ENCODE measurements around the gene HPSE2.
A peak's percentile ranks its signal among the peaks of the same experiment; 100 is the strongest.

The HPSE2 gene

DNA sequence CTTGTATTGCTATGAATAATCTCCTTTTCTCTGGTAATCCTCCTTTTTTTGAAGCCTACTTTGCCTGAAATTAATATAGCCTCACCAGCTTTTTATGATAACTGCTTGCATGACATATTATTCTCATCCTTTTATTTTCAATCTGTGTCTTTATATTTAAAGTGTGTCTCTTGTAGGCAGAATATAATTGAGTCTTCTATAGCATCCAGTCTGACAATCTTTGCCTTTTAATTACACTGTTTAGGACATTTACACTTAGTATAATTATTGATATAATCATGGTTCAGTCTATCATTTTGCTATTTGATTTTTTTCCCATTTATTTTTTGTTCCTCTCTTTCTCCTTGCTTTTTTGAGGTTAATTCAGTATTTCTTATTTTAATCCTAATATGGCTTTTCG, 548.0 kb downstream of the HPSE2 start:
- no peak overlapping the region for H3K27ac ChIP-seq
- no peak for TF ChIP-seq ZFX (IDR thresholded peaks at IDR 0.05)
- TF ChIP-seq, protein P1, sequence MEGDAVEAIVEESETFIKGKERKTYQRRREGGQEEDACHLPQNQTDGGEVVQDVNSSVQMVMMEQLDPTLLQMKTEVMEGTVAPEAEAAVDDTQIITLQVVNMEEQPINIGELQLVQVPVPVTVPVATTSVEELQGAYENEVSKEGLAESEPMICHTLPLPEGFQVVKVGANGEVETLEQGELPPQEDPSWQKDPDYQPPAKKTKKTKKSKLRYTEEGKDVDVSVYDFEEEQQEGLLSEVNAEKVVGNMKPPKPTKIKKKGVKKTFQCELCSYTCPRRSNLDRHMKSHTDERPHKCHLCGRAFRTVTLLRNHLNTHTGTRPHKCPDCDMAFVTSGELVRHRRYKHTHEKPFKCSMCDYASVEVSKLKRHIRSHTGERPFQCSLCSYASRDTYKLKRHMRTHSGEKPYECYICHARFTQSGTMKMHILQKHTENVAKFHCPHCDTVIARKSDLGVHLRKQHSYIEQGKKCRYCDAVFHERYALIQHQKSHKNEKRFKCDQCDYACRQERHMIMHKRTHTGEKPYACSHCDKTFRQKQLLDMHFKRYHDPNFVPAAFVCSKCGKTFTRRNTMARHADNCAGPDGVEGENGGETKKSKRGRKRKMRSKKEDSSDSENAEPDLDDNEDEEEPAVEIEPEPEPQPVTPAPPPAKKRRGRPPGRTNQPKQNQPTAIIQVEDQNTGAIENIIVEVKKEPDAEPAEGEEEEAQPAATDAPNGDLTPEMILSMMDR (conservative IDR thresholded peaks at IDR 0.05): no peak

DNA sequence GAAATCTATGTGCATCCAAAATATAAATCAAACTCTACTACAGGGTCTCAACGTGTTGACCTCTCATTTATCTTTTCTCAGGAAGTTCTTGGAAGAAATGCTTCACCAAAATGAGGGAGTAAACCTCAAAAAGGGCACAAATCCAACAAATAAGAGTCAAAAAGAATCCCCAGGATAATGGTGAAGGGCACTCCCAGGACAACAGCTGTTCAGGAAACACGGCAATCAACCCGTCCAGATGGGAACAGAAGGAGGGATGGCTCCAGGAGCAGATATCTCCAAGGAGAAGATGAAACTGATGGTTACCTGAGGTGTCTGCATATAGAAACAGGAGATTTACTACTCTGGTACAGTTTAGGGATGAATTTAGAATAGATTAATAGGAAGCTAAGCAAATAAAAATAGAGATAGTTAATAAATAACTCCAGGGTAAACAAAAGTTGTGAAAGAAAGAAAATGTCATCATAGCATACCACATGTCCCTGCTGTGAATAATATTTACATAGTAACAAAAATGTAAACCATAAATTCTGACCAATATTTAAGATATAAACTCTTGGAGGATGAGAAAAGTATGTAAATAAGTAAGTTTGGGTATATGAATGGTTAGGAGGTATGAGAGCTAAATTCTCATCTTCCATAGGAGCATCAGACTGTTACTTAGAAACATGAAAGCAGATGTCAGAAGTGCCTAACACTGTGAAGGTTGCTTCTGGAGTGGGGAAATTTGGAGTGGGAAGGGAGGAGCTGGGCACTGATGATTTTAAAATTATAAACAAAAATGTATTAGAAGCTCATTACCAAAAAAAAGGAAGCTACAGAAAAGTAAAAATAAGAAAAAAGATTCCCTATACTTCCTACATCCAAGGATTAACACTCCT, 551.4 kb downstream of the HPSE2 start:
- H3K27ac ChIP-seq: no peak overlapping the region
- TF ChIP-seq ZFX (IDR thresholded peaks at IDR 0.05): no peak
- TF ChIP-seq, protein P1 (conservative IDR thresholded peaks at IDR 0.05): no peak

DNA sequence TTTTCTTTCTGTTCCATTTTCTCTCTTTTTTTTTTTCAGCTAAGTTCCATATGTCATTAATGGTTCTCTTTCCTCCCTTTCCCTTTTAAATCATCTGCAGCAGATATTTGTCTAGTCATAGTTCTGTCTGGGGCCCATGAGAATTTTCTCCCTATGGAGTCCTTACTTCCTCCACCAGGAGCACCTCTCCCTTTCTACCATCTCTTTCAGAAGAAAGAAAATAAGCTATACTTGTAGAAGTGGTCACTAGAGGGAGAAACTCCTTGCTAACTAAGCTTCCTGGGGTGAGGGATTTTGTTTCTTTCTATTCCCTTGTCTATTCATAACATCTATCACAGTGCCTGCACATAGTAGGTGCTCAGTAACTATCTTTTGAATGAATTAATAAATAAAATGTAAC, 558.8 kb downstream of the HPSE2 start:
- TF ChIP-seq ZFX (IDR thresholded peaks at IDR 0.05): no peak
- TF ChIP-seq, protein P1 (conservative IDR thresholded peaks at IDR 0.05): peak; percentile 14; the same call in 1 of the 2 replicates
- no peak overlapping the region for H3K27ac ChIP-seq

DNA sequence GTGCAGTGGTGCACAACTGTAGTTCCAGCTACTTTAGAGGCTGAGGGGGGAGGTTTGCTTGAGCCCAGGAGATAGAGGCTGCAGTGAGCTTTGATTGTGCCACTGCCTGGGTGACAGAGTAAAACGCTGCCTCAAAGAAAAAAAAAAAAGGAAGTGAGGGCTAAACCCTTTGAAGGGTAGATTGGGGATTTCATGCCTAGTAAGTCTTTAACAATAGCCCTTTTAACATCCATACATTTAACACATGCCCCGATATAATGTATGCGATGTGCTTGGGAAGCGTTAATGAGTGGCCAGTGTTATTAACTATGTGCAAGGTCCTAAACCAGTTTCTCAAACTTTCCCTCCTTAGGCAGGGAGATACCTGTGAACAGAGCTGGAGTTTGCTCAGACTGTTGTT, 559.8 kb downstream of the HPSE2 start:
- TF ChIP-seq, protein P1 (conservative IDR thresholded peaks at IDR 0.05): no peak
- TF ChIP-seq ZFX (IDR thresholded peaks at IDR 0.05): no peak
- no peak overlapping the region for H3K27ac ChIP-seq

DNA sequence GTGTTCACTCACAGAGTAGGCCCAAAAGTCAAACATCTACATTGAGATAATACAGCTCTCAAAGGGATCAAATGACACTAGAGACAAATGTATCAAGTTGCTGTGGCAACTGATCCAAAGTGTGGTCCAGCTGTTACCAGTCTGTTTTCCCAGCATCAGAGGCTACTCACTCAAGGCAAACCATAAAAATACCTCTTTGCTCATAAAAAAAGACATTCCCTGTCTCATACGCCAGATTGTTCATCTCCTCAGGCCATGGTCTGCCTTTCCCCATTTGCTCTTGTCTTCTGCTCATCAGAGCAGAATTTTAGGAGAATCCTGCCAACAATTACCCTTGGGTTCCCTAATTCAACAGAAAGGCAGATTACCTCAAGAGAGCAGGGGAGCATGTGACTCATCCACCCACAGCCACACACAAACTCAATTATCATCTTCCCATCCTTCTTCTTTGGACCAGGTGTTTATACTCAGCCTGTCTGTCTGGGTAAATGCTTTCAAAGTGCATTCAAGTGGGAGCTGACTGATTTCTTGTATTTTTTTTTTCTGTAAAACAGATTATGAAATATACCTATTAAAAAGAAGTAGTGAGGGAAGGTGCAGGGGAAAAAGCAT, 562.4 kb downstream of the HPSE2 start:
- TF ChIP-seq, protein P1 (conservative IDR thresholded peaks at IDR 0.05): no peak
- TF ChIP-seq ZFX (IDR thresholded peaks at IDR 0.05): no peak
- H3K27ac ChIP-seq: no peak overlapping the region

DNA sequence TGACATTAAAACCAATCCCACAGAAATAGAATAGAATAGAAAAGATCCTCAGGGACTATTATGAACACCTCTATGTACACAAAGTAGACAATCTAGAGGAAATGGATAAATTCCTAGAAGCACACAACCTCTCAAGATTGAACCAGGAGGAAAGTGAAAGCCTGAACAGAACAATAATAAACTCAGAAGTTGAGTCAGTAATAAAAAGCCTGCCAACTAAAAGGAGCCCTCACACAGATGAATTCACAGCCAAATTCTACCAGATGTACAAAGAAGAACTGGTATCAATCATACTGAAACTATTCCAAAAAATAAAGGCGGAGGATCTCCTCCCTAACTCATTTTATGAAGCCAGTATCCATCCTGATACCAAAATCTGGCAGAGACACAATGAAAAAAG, 568.6 kb downstream of the HPSE2 start:
- TF ChIP-seq ZFX (IDR thresholded peaks at IDR 0.05): no peak
- TF ChIP-seq, protein P1 (conservative IDR thresholded peaks at IDR 0.05): no peak
- H3K27ac ChIP-seq: no peak overlapping the region

DNA sequence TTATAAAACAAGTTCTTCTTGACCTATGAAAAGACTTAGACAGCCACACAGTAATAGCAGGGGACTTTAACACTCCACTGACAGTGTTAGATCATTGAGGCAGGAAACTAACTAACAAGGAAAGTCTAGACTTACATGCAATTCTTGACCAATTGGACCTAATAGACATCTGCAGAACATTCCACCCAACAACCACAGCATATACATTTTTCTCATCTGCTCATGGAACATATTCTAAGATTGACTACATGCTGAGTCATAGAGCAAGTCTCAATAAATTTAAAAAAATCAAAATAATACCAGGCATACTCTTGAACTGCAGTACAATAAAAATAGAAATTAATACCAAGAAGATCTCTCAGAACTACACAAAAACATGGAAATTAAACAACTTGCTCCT, 569.4 kb downstream of the HPSE2 start:
- H3K27ac ChIP-seq: no peak overlapping the region
- TF ChIP-seq, protein P1 (conservative IDR thresholded peaks at IDR 0.05): no peak
- no peak for TF ChIP-seq ZFX (IDR thresholded peaks at IDR 0.05)

Data from C4-2B (cell line).